RCC 7860 (cell line): ENCODE results near the gene RGS12.

Experiments used
- DNase-seq: peaks from one replicate; pipeline ENCODE4 v3.0.0-alpha.2; 2015; ENCODE audit warnings: low spot score
- FAIRE-seq: peaks from 2 replicates; lab custom pipeline; 2012; peaks lifted over from hg19 to GRCh38; lab: Jason Lieb, UNC

The RGS12 gene

GRCh38 chr4:3269991-3270611 is 22.7 kb upstream of the RGS12 start:
- FAIRE-seq (no peak), DNase-seq (no peak)

DNA sequence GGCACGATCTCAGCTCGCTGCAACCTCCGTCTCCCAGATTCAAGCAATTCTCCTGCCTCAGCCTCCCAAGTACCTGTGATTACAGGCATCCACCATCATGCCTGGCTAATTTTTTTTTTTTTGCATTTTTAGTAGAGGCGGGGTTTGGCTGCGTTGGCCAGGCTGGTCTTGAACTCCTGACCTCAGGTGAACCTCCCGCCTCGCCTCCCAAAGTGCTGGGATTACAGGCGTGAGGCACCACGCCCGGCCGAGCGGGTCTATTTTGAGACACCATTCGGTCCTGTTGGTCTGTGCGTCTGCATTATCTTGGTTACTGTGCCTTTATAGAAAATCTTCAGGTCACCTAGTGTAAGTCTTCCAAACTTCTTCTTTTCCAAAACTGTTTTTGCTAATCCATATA is 21.7 kb upstream of the RGS12 start:
- FAIRE-seq, result no peak

DNA sequence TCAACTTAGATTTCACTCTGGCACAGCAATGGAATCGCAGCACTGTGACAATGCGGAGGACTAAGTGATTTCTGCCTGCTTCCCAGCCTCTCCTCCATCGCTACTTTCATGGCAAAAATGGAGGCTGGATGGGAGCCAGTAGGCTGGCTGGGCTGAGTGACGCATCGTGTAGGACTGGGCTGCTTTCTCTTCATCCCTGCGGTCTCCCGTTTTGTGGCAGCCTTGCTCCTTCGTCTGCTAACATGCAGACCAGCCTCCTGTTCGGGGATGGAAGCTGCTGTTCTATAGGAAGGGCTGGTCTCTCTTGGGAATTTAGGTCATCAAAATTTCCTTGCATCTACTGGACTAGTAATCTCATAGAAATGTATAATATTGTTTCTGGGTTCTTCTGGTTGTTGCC is 15.8 kb upstream of the RGS12 start:
- no peak for FAIRE-seq

More for the DNA sequence above, 21.7 kb upstream of the RGS12 start:
- DNase-seq, result no peak

DNA sequence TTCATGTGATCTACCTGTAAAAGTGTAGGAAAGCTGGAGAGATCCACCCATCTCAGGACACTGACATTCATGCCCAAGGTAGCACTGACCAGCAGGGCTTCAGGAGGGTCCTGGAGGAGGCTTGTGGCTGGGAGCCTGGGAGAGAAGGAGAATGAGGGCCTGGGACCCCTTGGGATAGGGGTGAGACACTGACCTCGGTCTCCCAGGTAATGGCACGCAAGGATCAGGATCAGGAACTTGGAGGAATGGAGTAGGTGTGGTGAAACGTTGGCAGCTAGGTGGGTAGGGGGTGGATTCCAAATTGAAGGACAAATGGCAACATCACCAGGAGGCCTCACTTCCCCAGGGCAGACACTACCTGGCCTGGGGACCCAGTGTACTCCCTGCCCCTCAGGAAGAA is 12.4 kb upstream of the RGS12 start:
- FAIRE-seq, result no peak
- no peak for DNase-seq

More for the DNA sequence above, 15.8 kb upstream of the RGS12 start:
- no peak for DNase-seq

DNA sequence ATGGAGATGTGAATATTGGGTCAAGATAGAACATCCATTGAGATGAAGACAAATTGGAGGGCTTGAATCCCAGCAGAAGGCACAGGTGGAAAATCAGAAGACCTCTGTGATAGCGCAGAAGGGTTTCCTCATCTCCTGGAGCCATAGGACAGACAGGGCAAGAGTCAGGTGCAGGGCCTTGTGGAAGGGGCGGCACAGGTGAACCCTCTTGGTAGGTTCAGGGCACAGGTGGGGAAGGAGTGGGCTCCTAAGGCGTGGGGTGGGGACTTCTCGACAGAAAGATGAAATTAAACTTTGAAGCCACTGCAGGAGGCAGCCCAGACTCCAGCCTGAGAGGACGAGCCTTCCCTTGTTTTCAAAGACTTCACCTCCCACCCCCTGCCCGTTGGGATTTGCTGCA is 9.3 kb upstream of the RGS12 start:
- no peak for DNase-seq
- FAIRE-seq, result no peak

GRCh38 chr4:3283916-3284315 is 8.9 kb upstream of the RGS12 start:
- FAIRE-seq, result no peak
- no peak for DNase-seq

DNA sequence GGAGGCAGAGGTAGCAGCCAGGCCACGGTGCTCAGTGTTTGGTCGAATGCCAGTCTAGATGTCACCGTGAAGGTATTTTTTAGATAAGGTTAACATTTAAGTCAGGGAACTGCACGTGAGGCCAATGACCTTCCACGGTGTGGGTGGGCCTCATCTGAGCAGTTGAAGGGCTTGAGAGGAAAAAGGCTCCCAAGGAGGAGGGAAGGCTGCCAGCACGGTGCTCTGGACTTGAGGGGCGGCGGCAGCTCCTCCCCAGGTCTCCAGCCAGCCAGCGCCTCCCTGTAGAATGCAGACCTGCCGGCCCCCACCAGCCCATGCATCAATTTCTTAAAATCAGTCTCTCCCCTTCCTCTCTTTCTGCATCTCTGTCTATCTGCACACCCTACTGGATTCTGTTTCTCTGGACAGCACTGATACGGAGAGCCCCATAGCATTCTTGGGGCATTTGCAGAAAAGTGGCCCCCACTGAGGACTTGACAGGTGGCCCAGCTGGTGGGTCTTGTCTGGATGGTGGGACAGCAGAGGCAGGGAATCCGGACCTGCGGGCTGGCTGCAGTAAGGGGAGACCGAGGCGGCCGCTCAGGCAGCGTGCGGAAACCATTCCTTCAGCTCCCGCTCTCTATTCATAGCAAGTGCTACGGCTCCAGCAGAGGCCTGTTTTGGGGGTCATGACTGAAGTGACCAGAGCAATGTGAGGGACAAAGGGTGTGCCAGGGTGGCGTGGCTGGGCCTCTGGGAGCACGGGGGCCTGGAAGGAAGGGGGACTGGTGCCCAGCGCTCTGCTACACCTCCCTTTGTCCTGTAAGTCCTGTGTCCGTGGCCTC is 7.9 kb upstream of the RGS12 start:
- FAIRE-seq (no peak), DNase-seq (no peak)

DNA sequence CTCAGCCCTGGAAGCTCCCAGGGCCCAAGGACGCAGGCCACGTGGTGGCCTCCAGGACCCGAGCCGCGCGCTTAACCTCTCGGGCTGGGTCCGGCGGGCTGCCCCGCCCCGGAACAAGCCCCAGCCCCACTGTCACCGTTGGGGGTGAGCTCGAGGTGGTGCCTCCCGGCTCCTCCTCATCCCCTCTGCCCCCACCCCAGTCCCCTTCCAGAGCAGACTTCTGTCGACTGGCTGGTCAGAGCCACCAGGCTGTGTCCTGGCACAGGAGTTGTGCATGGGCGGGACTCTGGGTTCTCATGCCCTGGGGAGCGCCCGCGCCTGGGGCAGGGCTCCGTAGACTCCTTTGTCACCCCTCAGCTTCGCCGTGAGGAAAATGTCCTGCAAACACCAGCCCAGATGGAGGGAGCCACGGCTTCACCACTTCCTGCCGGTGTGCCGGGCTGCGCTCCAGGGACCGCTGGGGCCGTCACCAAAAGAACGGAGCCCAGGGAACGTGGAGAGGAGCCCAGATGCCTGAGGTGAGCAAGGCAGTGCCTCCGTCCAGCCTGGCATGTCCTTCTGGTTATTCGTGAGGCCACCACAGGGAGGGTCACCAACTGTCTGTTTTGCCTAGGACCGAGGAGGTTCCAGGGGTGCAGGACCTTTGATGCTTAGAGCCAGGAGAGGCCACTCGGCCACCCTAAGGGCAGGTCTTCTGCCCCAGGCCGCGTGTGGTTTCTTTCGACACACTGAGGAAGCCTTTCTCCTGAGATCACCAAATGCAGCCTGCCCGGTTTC is 7.1 kb upstream of the RGS12 start:
- FAIRE-seq (no peak), DNase-seq (no peak)

DNA sequence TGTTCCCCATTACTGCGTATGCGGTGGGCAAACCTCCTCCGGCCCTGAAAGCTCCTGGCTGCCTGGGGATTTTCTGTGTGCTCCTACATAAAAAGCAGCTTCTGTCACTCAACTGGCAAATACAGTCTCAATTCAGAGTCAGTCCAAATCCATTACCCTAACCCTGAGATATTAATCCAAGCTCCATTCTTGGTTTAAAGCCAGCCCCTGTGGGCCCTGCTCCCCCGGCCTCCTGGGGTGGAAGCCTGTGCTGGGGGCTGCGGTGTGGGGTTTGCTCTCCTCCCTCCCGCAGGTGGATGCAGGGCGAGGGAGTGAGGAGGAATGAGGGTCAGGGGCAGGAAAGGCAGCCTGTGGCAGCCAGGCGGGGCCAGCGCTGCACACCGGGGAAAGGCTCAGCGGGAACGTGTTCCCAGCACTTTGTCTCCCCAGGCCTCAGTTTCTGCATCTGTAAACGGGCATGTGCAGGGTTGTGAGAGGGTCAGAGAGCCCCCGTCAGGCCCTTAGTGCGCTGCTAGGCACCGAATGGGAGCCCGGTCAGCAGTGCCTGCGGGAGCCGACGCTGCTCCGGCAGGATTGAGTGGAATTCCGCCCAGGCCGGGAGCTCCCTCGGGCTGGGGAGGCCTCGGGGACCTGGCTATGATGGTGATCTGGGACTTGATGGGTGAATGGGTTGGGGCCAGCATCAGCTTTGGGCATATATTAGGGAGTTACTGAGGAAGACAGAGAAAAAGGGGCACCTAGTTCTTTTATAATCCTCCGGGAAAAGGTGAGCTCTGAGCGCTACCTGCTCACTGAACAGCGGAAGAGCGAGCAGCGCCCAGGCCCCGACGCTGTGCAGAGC is 6.3 kb upstream of the RGS12 start:
- no peak for FAIRE-seq
- no peak for DNase-seq

GRCh38 chr4:3287271-3287971 is 5.4 kb upstream of the RGS12 start:
- FAIRE-seq (no peak), DNase-seq (no peak)

GRCh38 chr4:3287972-3288570 is 4.8 kb upstream of the RGS12 start:
- no peak for DNase-seq
- FAIRE-seq, result no peak

DNA sequence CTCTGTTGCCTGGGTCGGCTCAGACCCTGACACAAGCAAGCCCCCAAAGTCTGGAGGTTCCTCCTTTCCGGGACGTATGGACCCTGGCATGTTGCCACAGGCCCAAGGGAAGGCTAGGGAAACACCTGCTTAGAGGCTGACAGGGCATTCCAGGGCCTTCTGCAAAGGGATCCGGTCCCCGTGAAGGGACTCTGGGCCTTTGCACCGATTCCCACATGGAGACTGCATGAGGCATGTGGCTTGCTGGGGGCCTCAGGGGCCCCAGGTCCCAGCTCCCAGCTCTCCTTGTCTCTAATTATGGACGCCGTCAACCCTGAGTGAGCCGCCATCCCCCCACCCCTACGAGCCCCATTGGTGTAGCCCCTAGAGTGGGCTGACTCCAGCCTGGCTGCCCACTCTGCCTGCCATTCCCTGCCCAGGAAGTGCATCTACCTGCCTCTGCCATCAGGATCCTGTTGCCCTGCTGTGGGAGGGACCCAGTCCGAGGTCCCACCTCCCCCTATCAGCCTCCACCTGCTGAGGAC is 4.2 kb upstream of the RGS12 start:
- no peak for DNase-seq
- no peak for FAIRE-seq

DNA sequence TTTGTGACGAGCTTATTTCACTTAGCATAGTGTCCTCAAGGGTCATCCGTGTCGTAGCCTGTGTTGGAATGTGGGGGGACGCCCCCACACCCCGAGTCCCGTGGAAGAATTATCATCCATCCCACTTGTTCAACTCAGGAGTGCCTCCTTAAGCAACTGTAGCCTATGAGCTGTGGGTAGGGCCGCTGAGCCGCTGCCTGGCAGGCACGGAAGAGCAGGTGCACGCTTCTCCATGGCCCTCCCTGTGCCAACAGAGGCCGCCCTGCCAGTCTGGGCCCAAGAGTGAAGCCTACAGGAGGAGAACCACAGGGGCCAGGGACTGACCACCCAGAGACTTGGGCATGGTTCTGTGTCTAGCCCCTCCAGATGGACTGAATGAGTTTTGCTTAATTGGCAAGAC is 2.3 kb upstream of the RGS12 start:
- no peak for FAIRE-seq
- DNase-seq, result no peak

GRCh38 chr4:3290889-3291321 is 1.9 kb upstream of the RGS12 start:
- no peak for DNase-seq
- no peak for FAIRE-seq

DNA sequence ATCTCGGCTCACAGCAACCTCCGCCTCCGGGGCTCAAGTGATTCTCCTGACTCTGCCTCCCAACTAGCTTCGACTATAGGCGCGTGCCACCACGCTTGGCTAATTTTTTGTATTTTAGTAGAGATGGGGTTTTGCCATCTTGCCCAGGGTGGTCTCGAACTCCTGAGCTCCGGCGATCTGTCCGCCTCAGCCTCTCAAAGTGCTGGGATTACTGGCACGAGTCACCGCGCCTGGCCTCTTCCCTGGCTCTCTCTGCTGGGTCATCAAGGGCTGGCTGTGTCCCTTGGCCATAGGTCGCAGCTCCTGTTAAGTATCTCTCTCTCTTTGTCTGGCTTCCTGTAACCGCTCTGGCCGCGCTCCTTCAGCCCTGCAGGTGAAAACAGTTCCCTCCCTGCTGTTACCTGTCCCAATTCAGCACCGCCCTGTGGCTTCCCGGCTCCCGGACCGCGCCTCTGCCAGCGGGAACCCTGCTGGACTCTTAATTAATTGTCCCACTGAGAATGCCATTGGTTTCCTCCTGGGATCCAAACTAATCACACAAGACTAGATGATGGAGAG is 1.3 kb upstream of the RGS12 start:
- FAIRE-seq, result no peak
- peak; percentile 44 for DNase-seq

- no peak for FAIRE-seq
These were observed 751 bp upstream of the RGS12 start for GRCh38 chr4:3291969-3292570.

GRCh38 chr4:3293401-3294391 is 875 bp downstream of the RGS12 start:
- DNase-seq (no peak), FAIRE-seq (no peak)

More at GRCh38 chr4:3291969-3292570, 751 bp upstream of the RGS12 start:
- peak; percentile 33 for DNase-seq
